Coronary artery (tissue), 2 donors: Measurements from ENCODE around the gene NOTCH3.

ENCODE experiments used
- DNase-seq: peaks from one replicate; pipeline ENCODE4 v3.0.0-alpha.2; 2017; ENCODE audit warnings: low spot score
- H3K27ac ChIP-seq, 2 donors: fragments of 200-600 bp; sonication (generic); one replicate each; pipeline ENCODE4 v1.5.1; 2016 to 2019
- H3K4me3 ChIP-seq: fragments of 200-600 bp; sonication (generic); 2 replicates; pipeline ENCODE4 v1.5.1; 2016; ENCODE audit warnings: mild to moderate bottlenecking, moderate library complexity
- TF ChIP-seq, protein P1 (sequence below): fragments of 200-600 bp; sonication (generic); IDR thresholded peaks from one replicate; pipeline ENCODE4 v1.5.1; 2019; ENCODE audit warnings: antibody characterized with exemption

The NOTCH3 gene

GRCh38 chr19:15129856-15130585 is 70.8 kb downstream of the NOTCH3 start:
- Histone ChIP-seq H3K27ac (no peak overlapping the region), H3K4me3 (no peak overlapping the region)
- no peak for DNase-seq
- TF ChIP-seq, protein P1, sequence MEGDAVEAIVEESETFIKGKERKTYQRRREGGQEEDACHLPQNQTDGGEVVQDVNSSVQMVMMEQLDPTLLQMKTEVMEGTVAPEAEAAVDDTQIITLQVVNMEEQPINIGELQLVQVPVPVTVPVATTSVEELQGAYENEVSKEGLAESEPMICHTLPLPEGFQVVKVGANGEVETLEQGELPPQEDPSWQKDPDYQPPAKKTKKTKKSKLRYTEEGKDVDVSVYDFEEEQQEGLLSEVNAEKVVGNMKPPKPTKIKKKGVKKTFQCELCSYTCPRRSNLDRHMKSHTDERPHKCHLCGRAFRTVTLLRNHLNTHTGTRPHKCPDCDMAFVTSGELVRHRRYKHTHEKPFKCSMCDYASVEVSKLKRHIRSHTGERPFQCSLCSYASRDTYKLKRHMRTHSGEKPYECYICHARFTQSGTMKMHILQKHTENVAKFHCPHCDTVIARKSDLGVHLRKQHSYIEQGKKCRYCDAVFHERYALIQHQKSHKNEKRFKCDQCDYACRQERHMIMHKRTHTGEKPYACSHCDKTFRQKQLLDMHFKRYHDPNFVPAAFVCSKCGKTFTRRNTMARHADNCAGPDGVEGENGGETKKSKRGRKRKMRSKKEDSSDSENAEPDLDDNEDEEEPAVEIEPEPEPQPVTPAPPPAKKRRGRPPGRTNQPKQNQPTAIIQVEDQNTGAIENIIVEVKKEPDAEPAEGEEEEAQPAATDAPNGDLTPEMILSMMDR, result no peak

DNA sequence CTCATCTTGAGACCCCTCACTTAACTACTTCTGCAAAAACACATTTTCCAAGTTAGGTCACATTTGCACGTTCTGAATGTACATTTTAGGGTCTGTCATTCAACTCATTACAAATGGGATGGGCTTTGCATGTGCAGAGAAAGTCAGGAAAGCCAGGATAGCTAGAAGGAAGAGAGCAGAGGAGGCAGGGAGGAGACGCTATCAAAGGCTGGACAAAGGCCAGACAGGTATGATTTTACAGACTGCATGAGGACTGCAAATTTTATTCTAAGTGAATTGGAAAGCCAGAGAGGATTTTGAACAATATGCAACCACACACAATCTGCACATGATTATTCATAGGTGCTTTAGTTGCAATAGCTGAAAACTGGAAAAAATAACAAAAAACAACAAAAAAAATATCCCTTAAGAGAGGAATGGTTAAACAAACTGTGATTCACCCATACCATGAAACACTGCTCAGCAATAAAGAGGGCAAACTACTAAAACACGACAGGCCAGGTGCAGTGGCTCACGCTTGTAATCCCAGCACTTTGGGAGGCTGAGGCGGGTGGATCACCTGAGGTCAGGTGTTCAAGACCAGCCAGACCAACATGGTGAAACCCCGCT is 72.5 kb downstream of the NOTCH3 start:
- H3K4me3 ChIP-seq, result no peak overlapping the region
- TF ChIP-seq, protein P1, result no peak
- DNase-seq, result no peak
- no peak overlapping the region for H3K27ac ChIP-seq

DNA sequence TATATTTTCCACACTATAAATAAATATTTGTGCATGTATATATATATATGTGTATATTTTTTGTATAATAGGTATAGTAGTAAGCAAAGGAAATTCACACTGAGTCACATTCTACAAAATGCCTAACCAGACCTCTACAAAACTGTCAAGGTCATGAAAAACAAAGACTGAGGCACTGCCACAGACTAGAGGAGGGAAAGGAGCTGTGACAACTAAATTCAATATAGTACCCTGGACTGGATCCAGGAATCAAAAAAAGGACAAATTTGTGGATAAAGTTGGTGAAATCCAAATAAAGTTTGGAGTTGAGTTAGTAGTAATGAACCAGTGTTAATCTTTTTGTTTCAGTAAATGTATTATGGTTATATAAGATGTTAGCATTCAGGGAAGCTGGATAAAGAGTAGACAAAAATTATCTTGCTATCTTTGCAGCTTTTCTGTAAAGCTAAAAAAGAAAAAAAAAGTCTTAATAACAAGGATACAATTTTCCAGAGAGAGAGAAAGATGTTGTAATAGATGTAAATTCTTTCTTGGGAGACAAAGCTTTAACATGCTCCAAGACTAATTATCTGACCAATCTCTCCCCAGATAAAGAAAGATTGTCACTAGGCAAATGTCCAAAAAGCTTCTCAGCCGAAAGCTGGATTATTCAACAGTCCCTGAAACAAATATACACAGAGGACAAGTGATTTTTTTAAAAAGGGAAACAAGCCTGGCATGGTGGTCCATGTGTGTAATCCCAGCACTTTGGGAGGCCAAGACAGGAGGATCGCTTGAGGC is 74.5 kb downstream of the NOTCH3 start:
- no peak for DNase-seq
- Histone ChIP-seq H3K27ac (peak overlapping the region in 1 of 2 donors; percentile 93), H3K4me3 (peak overlapping the region; percentile 90)
- TF ChIP-seq, protein P1, result no peak

GRCh38 chr19:15125232-15126067 is 75.3 kb downstream of the NOTCH3 start:
- peak; percentile 98 for DNase-seq
- TF ChIP-seq, protein P1, result no peak
- H3K27ac ChIP-seq, result peak overlapping the region; percentile 93 to 96
- H3K4me3 ChIP-seq, result peak overlapping the region; percentile 90

- Histone ChIP-seq H3K4me3 (peak overlapping the region; percentile 90), H3K27ac (peak overlapping the region; percentile 93 to 96)
- TF ChIP-seq, protein P1, result no peak
- no peak for DNase-seq
These were observed 76.1 kb downstream of the NOTCH3 start for GRCh38 chr19:15124572-15125231.

- Histone ChIP-seq H3K4me3 (peak overlapping the region; percentile 90), H3K27ac (peak overlapping the region; percentile 93 to 96)
- TF ChIP-seq, protein P1, result no peak
- peak; percentile 81 for DNase-seq
These were observed 76.9 kb downstream of the NOTCH3 start for GRCh38 chr19:15123900-15124299.
